Measurements from ENCODE around the gene PTBP2.

Gene PTBP2

GRCh38 chr1:96707023-96707422, 14.6 kb upstream of the PTBP2 start:
- no peak overlapping the region for H3K4me3 ChIP-seq (ENCODE audit: insufficient read depth, low read depth, low read length, poor library complexity, severe bottlenecking)
- H3K4me1 ChIP-seq (ENCODE audit: control insufficient read depth, insufficient read depth, low read length, poor library complexity, severe bottlenecking), result no peaks in the 10 kb centered on the region
- no peaks in the 10 kb centered on the region for H3K9me3 ChIP-seq (ENCODE audit: control insufficient read depth, low read length)
- no peak overlapping the region for H3K27ac ChIP-seq (ENCODE audit: insufficient read depth, low read length, poor library complexity, severe bottlenecking)
- no peak for DNase-seq
- H3K27me3 ChIP-seq (replicated peaks; ENCODE audit: control insufficient read depth, insufficient read depth, low read length, poor library complexity, severe bottlenecking), result no peaks in the 10 kb centered on the region
- no peaks in the 10 kb centered on the region for H3K36me3 ChIP-seq (ENCODE audit: control insufficient read depth, insufficient read depth, low read length)

- Histone ChIP-seq H3K27ac (ENCODE audit: insufficient read depth, low read length, poor library complexity, severe bottlenecking) (no peak overlapping the region), H3K4me1 (ENCODE audit: control insufficient read depth, insufficient read depth, low read length, poor library complexity, severe bottlenecking) (no peaks in the 10 kb centered on the region), H3K27me3 (replicated peaks; ENCODE audit: control insufficient read depth, insufficient read depth, low read length, poor library complexity, severe bottlenecking) (no peaks in the 10 kb centered on the region), H3K4me3 (ENCODE audit: insufficient read depth, low read depth, low read length, poor library complexity, severe bottlenecking) (no peak overlapping the region), H3K9me3 (ENCODE audit: control insufficient read depth, low read length) (no peaks in the 10 kb centered on the region), H3K36me3 (ENCODE audit: control insufficient read depth, insufficient read depth, low read length) (no peaks in the 10 kb centered on the region)
- no peak for DNase-seq
Observed at GRCh38 chr1:96708482-96708881, 13.1 kb upstream of the PTBP2 start.

- Histone ChIP-seq H3K27ac (ENCODE audit: insufficient read depth, low read length, poor library complexity, severe bottlenecking) (no peak overlapping the region), H3K4me3 (ENCODE audit: insufficient read depth, low read depth, low read length, poor library complexity, severe bottlenecking) (no peak overlapping the region), H3K36me3 (ENCODE audit: control insufficient read depth, insufficient read depth, low read length) (no peaks in the 10 kb centered on the region), H3K4me1 (ENCODE audit: control insufficient read depth, insufficient read depth, low read length, poor library complexity, severe bottlenecking) (no peaks in the 10 kb centered on the region), H3K9me3 (ENCODE audit: control insufficient read depth, low read length) (no peaks in the 10 kb centered on the region), H3K27me3 (replicated peaks; ENCODE audit: control insufficient read depth, insufficient read depth, low read length, poor library complexity, severe bottlenecking) (no peaks in the 10 kb centered on the region)
- DNase-seq, result no peak
Observed at GRCh38 chr1:96710708-96711477, 10.7 kb upstream of the PTBP2 start.

GRCh38 chr1:96713649-96714048, 7.9 kb upstream of the PTBP2 start:
- Histone ChIP-seq H3K36me3 (ENCODE audit: control insufficient read depth, insufficient read depth, low read length) (no peaks in the 10 kb centered on the region), H3K27me3 (replicated peaks; ENCODE audit: control insufficient read depth, insufficient read depth, low read length, poor library complexity, severe bottlenecking) (no peaks in the 10 kb centered on the region), H3K4me1 (ENCODE audit: control insufficient read depth, insufficient read depth, low read length, poor library complexity, severe bottlenecking) (no peaks in the 10 kb centered on the region), H3K9me3 (ENCODE audit: control insufficient read depth, low read length) (no peaks in the 10 kb centered on the region), H3K27ac (ENCODE audit: insufficient read depth, low read length, poor library complexity, severe bottlenecking) (no peak overlapping the region), H3K4me3 (ENCODE audit: insufficient read depth, low read depth, low read length, poor library complexity, severe bottlenecking) (no peak overlapping the region)
- no peak for DNase-seq

GRCh38 chr1:96714881-96715280, 6.7 kb upstream of the PTBP2 start:
- H3K27me3 ChIP-seq (replicated peaks; ENCODE audit: control insufficient read depth, insufficient read depth, low read length, poor library complexity, severe bottlenecking), result no peaks in the 10 kb centered on the region
- no peak overlapping the region for H3K4me3 ChIP-seq (ENCODE audit: insufficient read depth, low read depth, low read length, poor library complexity, severe bottlenecking)
- H3K27ac ChIP-seq (ENCODE audit: insufficient read depth, low read length, poor library complexity, severe bottlenecking), result no peak overlapping the region
- H3K9me3 ChIP-seq (ENCODE audit: control insufficient read depth, low read length), result no peaks in the 10 kb centered on the region
- H3K4me1 ChIP-seq (ENCODE audit: control insufficient read depth, insufficient read depth, low read length, poor library complexity, severe bottlenecking), result no peaks in the 10 kb centered on the region
- no peaks in the 10 kb centered on the region for H3K36me3 ChIP-seq (ENCODE audit: control insufficient read depth, insufficient read depth, low read length)
- no peak for DNase-seq

- no peaks in the 10 kb centered on the region for H3K9me3 ChIP-seq (ENCODE audit: control insufficient read depth, low read length)
- H3K27ac ChIP-seq (ENCODE audit: insufficient read depth, low read length, poor library complexity, severe bottlenecking), result no peak overlapping the region
- H3K4me3 ChIP-seq (ENCODE audit: insufficient read depth, low read depth, low read length, poor library complexity, severe bottlenecking), result no peak overlapping the region
- no peak for DNase-seq
- H3K4me1 ChIP-seq (ENCODE audit: control insufficient read depth, insufficient read depth, low read length, poor library complexity, severe bottlenecking), result no peaks in the 10 kb centered on the region
- no peaks in the 10 kb centered on the region for H3K36me3 ChIP-seq (ENCODE audit: control insufficient read depth, insufficient read depth, low read length)
- H3K27me3 ChIP-seq (replicated peaks; ENCODE audit: control insufficient read depth, insufficient read depth, low read length, poor library complexity, severe bottlenecking), result no peaks in the 10 kb centered on the region
Observed at GRCh38 chr1:96715482-96715881, 6.1 kb upstream of the PTBP2 start.

GRCh38 chr1:96721053-96721415, 550 bp upstream of the PTBP2 start:
- Histone ChIP-seq H3K36me3 (ENCODE audit: control insufficient read depth, insufficient read depth, low read length) (no peaks in the 10 kb centered on the region), H3K4me1 (ENCODE audit: control insufficient read depth, insufficient read depth, low read length, poor library complexity, severe bottlenecking) (no peaks in the 10 kb centered on the region), H3K9me3 (ENCODE audit: control insufficient read depth, low read length) (no peaks in the 10 kb centered on the region), H3K4me3 (ENCODE audit: insufficient read depth, low read depth, low read length, poor library complexity, severe bottlenecking) (peak overlapping the region; percentile 100), H3K27ac (ENCODE audit: insufficient read depth, low read length, poor library complexity, severe bottlenecking) (no peak overlapping the region), H3K27me3 (replicated peaks; ENCODE audit: control insufficient read depth, insufficient read depth, low read length, poor library complexity, severe bottlenecking) (no peaks in the 10 kb centered on the region)
- DNase-seq, result no peak

GRCh38 chr1:96722161-96722922, 758 bp downstream of the PTBP2 start:
- no peaks in the 10 kb centered on the region for H3K27me3 ChIP-seq (replicated peaks; ENCODE audit: control insufficient read depth, insufficient read depth, low read length, poor library complexity, severe bottlenecking)
- no peaks in the 10 kb centered on the region for H3K4me1 ChIP-seq (ENCODE audit: control insufficient read depth, insufficient read depth, low read length, poor library complexity, severe bottlenecking)
- peak overlapping the region; percentile 87 for H3K27ac ChIP-seq (ENCODE audit: insufficient read depth, low read length, poor library complexity, severe bottlenecking)
- peak overlapping the region; percentile 100 for H3K4me3 ChIP-seq (ENCODE audit: insufficient read depth, low read depth, low read length, poor library complexity, severe bottlenecking)
- peaks cover 5% of the 10 kb centered on the region for H3K36me3 ChIP-seq (ENCODE audit: control insufficient read depth, insufficient read depth, low read length)
- DNase-seq, result peak in 2 of 3 donors; percentile 25 to 36
- H3K9me3 ChIP-seq (ENCODE audit: control insufficient read depth, low read length), result no peaks in the 10 kb centered on the region

GRCh38 chr1:96722958-96723357, 1.4 kb downstream of the PTBP2 start:
- Histone ChIP-seq H3K4me3 (ENCODE audit: insufficient read depth, low read depth, low read length, poor library complexity, severe bottlenecking) (peak overlapping the region; percentile 100), H3K27me3 (replicated peaks; ENCODE audit: control insufficient read depth, insufficient read depth, low read length, poor library complexity, severe bottlenecking) (no peaks in the 10 kb centered on the region), H3K4me1 (ENCODE audit: control insufficient read depth, insufficient read depth, low read length, poor library complexity, severe bottlenecking) (no peaks in the 10 kb centered on the region), H3K27ac (ENCODE audit: insufficient read depth, low read length, poor library complexity, severe bottlenecking) (no peak overlapping the region), H3K36me3 (ENCODE audit: control insufficient read depth, insufficient read depth, low read length) (peaks cover 5% of the 10 kb centered on the region), H3K9me3 (ENCODE audit: control insufficient read depth, low read length) (no peaks in the 10 kb centered on the region)
- DNase-seq, result no peak

- no peak for DNase-seq
- Histone ChIP-seq H3K27me3 (replicated peaks; ENCODE audit: control insufficient read depth, insufficient read depth, low read length, poor library complexity, severe bottlenecking) (no peaks in the 10 kb centered on the region), H3K27ac (ENCODE audit: insufficient read depth, low read length, poor library complexity, severe bottlenecking) (no peak overlapping the region), H3K9me3 (ENCODE audit: control insufficient read depth, low read length) (no peaks in the 10 kb centered on the region), H3K36me3 (ENCODE audit: control insufficient read depth, insufficient read depth, low read length) (peaks cover 5% of the 10 kb centered on the region), H3K4me1 (ENCODE audit: control insufficient read depth, insufficient read depth, low read length, poor library complexity, severe bottlenecking) (peaks cover 1% of the 10 kb centered on the region), H3K4me3 (ENCODE audit: insufficient read depth, low read depth, low read length, poor library complexity, severe bottlenecking) (no peak overlapping the region)
Observed at GRCh38 chr1:96723377-96723776, 1.8 kb downstream of the PTBP2 start.

Measured in effector memory CD4-positive, alpha-beta T cell (primary cell).